ENCODE measurements around the gene TPSG1.

DNA sequence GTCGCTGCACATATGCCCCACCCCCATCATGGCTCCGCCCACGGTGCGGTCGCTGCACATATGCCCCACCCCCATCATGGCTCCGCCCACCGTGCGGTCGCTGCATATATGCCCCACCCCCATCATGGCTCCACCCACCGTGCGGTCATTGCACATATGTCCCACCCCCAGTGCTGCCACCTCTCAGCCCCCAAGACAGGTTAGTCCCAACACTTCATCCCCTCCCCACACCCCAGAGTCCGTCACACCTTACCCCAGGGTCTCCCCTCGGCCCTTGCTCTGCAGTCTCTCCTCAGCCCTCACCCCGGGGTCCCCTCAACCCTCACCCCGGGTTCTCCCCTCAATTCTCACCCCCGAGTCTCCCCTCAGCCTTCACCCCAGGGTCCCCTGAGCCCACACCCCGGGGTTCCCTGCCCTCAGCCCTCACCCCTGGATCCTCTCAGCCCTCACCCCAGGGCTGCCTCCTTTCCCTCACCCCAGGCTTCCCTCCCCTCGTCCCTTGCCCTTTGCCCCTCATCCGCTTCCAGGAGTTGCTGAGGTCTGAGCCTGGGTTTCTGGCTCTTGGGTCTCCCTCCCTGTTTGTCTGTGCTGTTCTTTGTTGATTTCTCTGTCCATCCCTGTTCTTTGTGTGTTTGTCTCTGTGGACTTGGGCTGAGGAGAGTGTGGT, 25.6 kb downstream of the TPSG1 start:
- TF ChIP-seq, protein P1, sequence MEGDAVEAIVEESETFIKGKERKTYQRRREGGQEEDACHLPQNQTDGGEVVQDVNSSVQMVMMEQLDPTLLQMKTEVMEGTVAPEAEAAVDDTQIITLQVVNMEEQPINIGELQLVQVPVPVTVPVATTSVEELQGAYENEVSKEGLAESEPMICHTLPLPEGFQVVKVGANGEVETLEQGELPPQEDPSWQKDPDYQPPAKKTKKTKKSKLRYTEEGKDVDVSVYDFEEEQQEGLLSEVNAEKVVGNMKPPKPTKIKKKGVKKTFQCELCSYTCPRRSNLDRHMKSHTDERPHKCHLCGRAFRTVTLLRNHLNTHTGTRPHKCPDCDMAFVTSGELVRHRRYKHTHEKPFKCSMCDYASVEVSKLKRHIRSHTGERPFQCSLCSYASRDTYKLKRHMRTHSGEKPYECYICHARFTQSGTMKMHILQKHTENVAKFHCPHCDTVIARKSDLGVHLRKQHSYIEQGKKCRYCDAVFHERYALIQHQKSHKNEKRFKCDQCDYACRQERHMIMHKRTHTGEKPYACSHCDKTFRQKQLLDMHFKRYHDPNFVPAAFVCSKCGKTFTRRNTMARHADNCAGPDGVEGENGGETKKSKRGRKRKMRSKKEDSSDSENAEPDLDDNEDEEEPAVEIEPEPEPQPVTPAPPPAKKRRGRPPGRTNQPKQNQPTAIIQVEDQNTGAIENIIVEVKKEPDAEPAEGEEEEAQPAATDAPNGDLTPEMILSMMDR (IDR thresholded peaks at IDR 0.05; ENCODE audit: low read depth, low read length) = no peak
- TF ChIP-seq, protein P2, sequence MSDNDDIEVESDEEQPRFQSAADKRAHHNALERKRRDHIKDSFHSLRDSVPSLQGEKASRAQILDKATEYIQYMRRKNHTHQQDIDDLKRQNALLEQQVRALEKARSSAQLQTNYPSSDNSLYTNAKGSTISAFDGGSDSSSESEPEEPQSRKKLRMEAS (IDR thresholded peaks at IDR 0.05; ENCODE audit: low read depth, low read length) = no peak
- TF ChIP-seq POLR2A (IDR thresholded peaks at IDR 0.05; ENCODE audit: extremely low read depth, insufficient read length) = no peak
- TF ChIP-seq MYC (IDR thresholded peaks at IDR 0.05; ENCODE audit: low read depth, low read length) = no peak

All from NB4 (cell line).